ENCODE results near the gene SERPINA10. TPM values are rescaled to one million over a fixed set of nuclear protein-coding genes. Genes with fewer than 3 reads are reported as not detected.

Gene SERPINA10
- total and polyA plus RNA-seq, 2 of the 13 experiments (the other 11 are each of a cell fraction or from before 2014, with no cell fraction given): 20.1 to 20.2 TPM

DNA sequence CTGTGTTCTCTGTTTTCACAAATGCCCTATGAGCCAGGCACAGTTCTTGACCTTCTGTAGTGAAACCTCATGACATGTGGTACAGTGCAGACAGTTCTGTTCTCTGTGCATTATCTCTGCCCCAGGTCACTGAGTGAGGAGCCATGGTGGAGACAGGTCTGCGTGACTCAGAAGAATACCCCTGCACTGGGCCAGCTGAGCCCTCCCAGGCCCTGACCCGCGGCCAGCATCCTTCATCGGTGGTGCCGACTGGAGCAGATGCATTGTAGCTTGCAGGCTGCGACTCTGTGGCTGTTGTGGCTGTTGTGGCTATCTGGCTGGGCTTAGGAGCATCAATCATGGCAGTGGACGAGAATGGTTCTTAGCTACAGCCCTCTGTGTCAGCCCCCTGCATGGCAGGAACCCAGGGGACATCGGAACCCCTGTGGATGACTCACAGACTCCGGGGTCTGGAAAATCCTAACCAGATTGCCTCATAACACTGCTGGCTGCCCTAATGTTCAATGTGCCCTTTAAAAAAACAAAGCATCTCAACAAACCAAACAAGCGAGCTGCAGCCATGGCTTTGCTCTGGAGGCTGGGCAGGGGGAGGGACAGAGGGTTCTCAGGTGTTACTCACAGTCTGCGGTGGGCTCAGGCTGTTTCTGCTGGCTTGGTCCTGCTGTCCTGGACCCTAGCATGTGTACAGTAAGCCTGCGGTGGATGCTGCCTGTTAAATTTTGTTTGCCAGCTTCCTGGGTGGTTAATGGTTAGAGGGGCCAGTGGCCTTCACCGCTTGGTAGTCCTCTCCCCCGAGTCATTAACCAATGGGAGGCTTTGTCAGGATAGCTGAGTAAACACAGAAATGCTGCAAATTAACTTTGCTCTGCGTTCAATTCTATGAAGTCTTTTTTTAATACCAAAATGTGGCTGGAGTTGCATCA, 29.8 kb upstream of the SERPINA10 start, which contains the start of gene SERPINA6 (continued):
- TF ChIP-seq, protein P1, sequence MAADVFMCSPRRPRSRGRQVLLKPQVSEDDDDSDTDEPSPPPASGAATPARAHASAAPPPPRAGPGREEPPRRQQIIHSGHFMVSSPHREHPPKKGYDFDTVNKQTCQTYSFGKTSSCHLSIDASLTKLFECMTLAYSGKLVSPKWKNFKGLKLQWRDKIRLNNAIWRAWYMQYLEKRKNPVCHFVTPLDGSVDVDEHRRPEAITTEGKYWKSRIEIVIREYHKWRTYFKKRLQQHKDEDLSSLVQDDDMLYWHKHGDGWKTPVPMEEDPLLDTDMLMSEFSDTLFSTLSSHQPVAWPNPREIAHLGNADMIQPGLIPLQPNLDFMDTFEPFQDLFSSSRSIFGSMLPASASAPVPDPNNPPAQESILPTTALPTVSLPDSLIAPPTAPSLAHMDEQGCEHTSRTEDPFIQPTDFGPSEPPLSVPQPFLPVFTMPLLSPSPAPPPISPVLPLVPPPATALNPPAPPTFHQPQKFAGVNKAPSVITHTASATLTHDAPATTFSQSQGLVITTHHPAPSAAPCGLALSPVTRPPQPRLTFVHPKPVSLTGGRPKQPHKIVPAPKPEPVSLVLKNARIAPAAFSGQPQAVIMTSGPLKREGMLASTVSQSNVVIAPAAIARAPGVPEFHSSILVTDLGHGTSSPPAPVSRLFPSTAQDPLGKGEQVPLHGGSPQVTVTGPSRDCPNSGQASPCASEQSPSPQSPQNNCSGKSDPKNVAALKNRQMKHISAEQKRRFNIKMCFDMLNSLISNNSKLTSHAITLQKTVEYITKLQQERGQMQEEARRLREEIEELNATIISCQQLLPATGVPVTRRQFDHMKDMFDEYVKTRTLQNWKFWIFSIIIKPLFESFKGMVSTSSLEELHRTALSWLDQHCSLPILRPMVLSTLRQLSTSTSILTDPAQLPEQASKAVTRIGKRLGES (CRISPR knock-in tag; IDR thresholded peaks at IDR 0.05; ENCODE audit: borderline replicate concordance): no peak
- TF ChIP-seq SIX1 (CRISPR knock-in tag; IDR thresholded peaks at IDR 0.05; ENCODE audit: borderline replicate concordance) (peak; percentile 13), TBX3 (IDR thresholded peaks at IDR 0.05; ENCODE audit: borderline replicate concordance) (peak; percentile 5; the same call in 1 of the 2 replicates), JUNB (CRISPR knock-in tag; IDR thresholded peaks at IDR 0.05; ENCODE audit: borderline replicate concordance) (peak; percentile 38; the same call in 1 of the 2 replicates), ZNF451 (CRISPR knock-in tag; IDR thresholded peaks at IDR 0.05) (no peak; the same call in 1 of the 2 replicates), RARG (CRISPR knock-in tag; IDR thresholded peaks at IDR 0.05; ENCODE audit: low read depth) (no peak), PITX1 (CRISPR knock-in tag; IDR thresholded peaks at IDR 0.05) (peak; percentile 80; the same call in 1 of the 2 replicates), PCBP1 (IDR thresholded peaks at IDR 0.05; ENCODE audit: borderline replicate concordance, low read depth, low read length) (no peak), KAT2B (IDR thresholded peaks at IDR 0.05; ENCODE audit: borderline replicate concordance, low read depth, low read length) (no peak), RFX5 (IDR thresholded peaks at IDR 0.05; ENCODE audit: low read depth, low read length) (no peak), ZNF781 (CRISPR knock-in tag; IDR thresholded peaks at IDR 0.05; ENCODE audit: borderline replicate concordance, not compliant biosample characterization) (peak; percentile 85), SNRNP70 (IDR thresholded peaks at IDR 0.05; ENCODE audit: low read depth, low read length) (no peak), ASH2L (IDR thresholded peaks at IDR 0.05; ENCODE audit: insufficient read length, low read depth, low read length) (peak; percentile 44), HOXA7 (CRISPR knock-in tag; IDR thresholded peaks at IDR 0.05) (no peak), ELF4 (CRISPR knock-in tag; IDR thresholded peaks at IDR 0.05; ENCODE audit: borderline replicate concordance) (no peak), ONECUT2 (CRISPR knock-in tag; IDR thresholded peaks at IDR 0.05) (no peak), SPEN (CRISPR knock-in tag; IDR thresholded peaks at IDR 0.05; ENCODE audit: low read depth) (peak; percentile 16; the same call in 1 of the 2 replicates), SOX13 (IDR thresholded peaks at IDR 0.05) (no peak), SOX13 (CRISPR knock-in tag; conservative IDR thresholded peaks at IDR 0.05 in 1 of 2, IDR thresholded peaks at IDR 0.05 in 1 of 2) (peak in 1 of 2 experiments; percentile 60; a peak in 2 of 4 replicates), ZNF224 (CRISPR knock-in tag; IDR thresholded peaks at IDR 0.05) (peak; percentile 33; the same call in 1 of the 2 replicates), FOXM1 (CRISPR knock-in tag; IDR thresholded peaks at IDR 0.05) (no peak), HIVEP1 (CRISPR knock-in tag; IDR thresholded peaks at IDR 0.05) (peak; percentile 73; the same call in 1 of the 2 replicates), MAFK (conservative IDR thresholded peaks at IDR 0.05 in 1 of 2, IDR thresholded peaks at IDR 0.05 in 1 of 2; ENCODE audit: low read length in 2 of 2) (no peak)
- TF ChIP-seq, protein P2, sequence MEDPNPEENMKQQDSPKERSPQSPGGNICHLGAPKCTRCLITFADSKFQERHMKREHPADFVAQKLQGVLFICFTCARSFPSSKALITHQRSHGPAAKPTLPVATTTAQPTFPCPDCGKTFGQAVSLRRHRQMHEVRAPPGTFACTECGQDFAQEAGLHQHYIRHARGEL (CRISPR knock-in tag; IDR thresholded peaks at IDR 0.05): no peak; the same call in 1 of the 2 replicates

All from HepG2 (cell line).